ENCODE results near the gene AKAP5. TPM values are rescaled to one million over a fixed set of nuclear protein-coding genes. Genes with fewer than 3 reads are reported as not detected.

AKAP5 gene
- total and polyA plus RNA-seq, 9 of the 15 experiments (the other 6 are each of a cell fraction or from before 2014, with no cell fraction given): 0.06 to 0.94 (median 0.34) TPM

- TF ChIP-seq ZBTB40 (IDR thresholded peaks at IDR 0.05) (0 out of 2 replicates have a peak, but pooled peaks have one; percentile 27), ZBTB40 (CRISPR knock-in tag; IDR thresholded peaks at IDR 0.05) (no peak), PCBP2 (IDR thresholded peaks at IDR 0.05; ENCODE audit: low read depth, low read length, poor library complexity, severe bottlenecking) (no peak), MECOM (CRISPR knock-in tag; IDR thresholded peaks at IDR 0.05) (no peak), LEF1 (IDR thresholded peaks at IDR 0.05) (no peak), NFIX (CRISPR knock-in tag; IDR thresholded peaks at IDR 0.05; ENCODE audit: low read depth) (no peak), OTX1 (CRISPR knock-in tag; IDR thresholded peaks at IDR 0.05) (no peak), PHF20 (IDR thresholded peaks at IDR 0.05; ENCODE audit: partially characterized antibody) (no peak), POLR2H (tag; IDR thresholded peaks at IDR 0.05; ENCODE audit: low read depth) (peak; percentile 14), SOX6 (IDR thresholded peaks at IDR 0.05) (no peak), COPS2 (conservative IDR thresholded peaks at IDR 0.05) (no peak), KLF1 (tag; IDR thresholded peaks at IDR 0.05) (no peak), SMARCE1 (IDR thresholded peaks at IDR 0.05) (0 out of 2 replicates have a peak, but pooled peaks have one; percentile 20), EZH2 (IDR thresholded peaks at IDR 0.05; ENCODE audit: borderline replicate concordance, low read depth, low read length) (no peak), ATF3 (IDR thresholded peaks at IDR 0.05) (no peak), ATF3 (CRISPR knock-in tag; conservative IDR thresholded peaks at IDR 0.05) (no peak), DMBX1 (CRISPR knock-in tag; IDR thresholded peaks at IDR 0.05; ENCODE audit: borderline replicate concordance) (no peak; the same call in 1 of the 2 replicates), ZNF436 (CRISPR knock-in tag; IDR thresholded peaks at IDR 0.05) (no peak), CEBPG (CRISPR knock-in tag; IDR thresholded peaks at IDR 0.05) (no peak), CEBPG (tag; conservative IDR thresholded peaks at IDR 0.05 in 1 of 2, IDR thresholded peaks at IDR 0.05 in 1 of 2) (no peak)
Measured at GRCh38 chr14:64503434-64504309, 38.4 kb downstream of the AKAP5 start, which contains the start of gene ZBTB25 (continued).

All from K562 (cell line).